OCI-LY7 (cell line): ENCODE measurements around the gene TMEM53. TPM values are rescaled to one million over a fixed set of nuclear protein-coding genes. Genes with fewer than 3 reads are reported as not detected.

Experiments used
- BruUV-seq: library from RNA; stranded (reverse); fragments of 400-500 nt; replicated peaks from 2 replicates; lab custom pipeline; 2021; lab: Mats Ljungman, UMichigan
- CTCF ChIA-PET: fragments of 300-600 bp; sonication (Branson Sonifier 250); formaldehyde crosslinking; loops from one replicate; lab custom pipeline; 2022; ENCODE audit warnings: antibody characterized with exemption; ENCODE audit not compliant: unreplicated experiment; lab: Charles Lee
- POLR2A ChIA-PET: fragments of 300-600 bp; sonication (Branson Sonifier 250); formaldehyde crosslinking; loops from one replicate; lab custom pipeline; 2022; ENCODE audit warnings: antibody characterized with exemption; lab: Charles Lee
- DNase-seq: peaks from one replicate; pipeline ENCODE4 v3.0.0-alpha.2; 2015; ENCODE audit warnings: low spot score
- H2AFZ ChIP-seq: fragments of 200-600 bp; sonication (generic), shearing (Covaris generic); 2 replicates; pipeline ENCODE4 v1.6.1; 2014; ENCODE audit warnings: mild to moderate bottlenecking, antibody characterized with exemption, low read length, moderate library complexity
- H3K27ac ChIP-seq: fragments of 200-600 bp; sonication (generic); 2 replicates; pipeline ENCODE4 v1.5.1; 2014; ENCODE audit warnings: mixed run types, low read depth, mild to moderate bottlenecking, moderate library complexity, low read length, inconsistent platforms; ENCODE audit not compliant: poor library complexity, severe bottlenecking
- H3K36me3 ChIP-seq: fragments of 200-600 bp; sonication (generic); 2 replicates; pipeline ENCODE4 v1.6.1; 2014; ENCODE audit warnings: mild to moderate bottlenecking, antibody characterized with exemption, low read length, moderate library complexity, mixed read lengths; ENCODE audit not compliant: insufficient read depth
- H3K4me1 ChIP-seq: fragments of 200-600 bp; sonication (generic); 2 replicates; pipeline ENCODE4 v1.5.1; 2014; ENCODE audit warnings: mild to moderate bottlenecking, low read length; ENCODE audit not compliant: insufficient read depth, poor library complexity, severe bottlenecking
- H3K4me2 ChIP-seq: fragments of 200-600 bp; sonication (generic); 2 replicates; pipeline ENCODE4 v1.6.1; 2014; ENCODE audit warnings: mild to moderate bottlenecking, low read length
- H3K4me3 ChIP-seq: fragments of 200-600 bp; sonication (generic); 2 replicates; pipeline ENCODE4 v1.5.1; 2014; ENCODE audit warnings: mild to moderate bottlenecking, low read depth, low read length; ENCODE audit not compliant: poor library complexity, severe bottlenecking
- H3K79me2 ChIP-seq: fragments of 200-600 bp; sonication (generic); 2 replicates; pipeline ENCODE4 v1.6.1; 2016; ENCODE audit warnings: low read depth, mild to moderate bottlenecking, low read length, moderate library complexity, mixed read lengths; ENCODE audit not compliant: insufficient read depth
- H3K9me2 ChIP-seq: fragments of 200-600 bp; sonication (generic); 2 replicates; pipeline ENCODE4 v1.6.1; 2016; ENCODE audit warnings: mild to moderate bottlenecking, low read length, mixed read lengths; ENCODE audit not compliant: insufficient read depth
- H3K9me3 ChIP-seq: fragments of 200-600 bp; sonication (generic); 2 replicates; pipeline ENCODE4 v1.6.1; 2014; ENCODE audit warnings: mild to moderate bottlenecking, mixed run types, low read length, mixed read lengths
- H4K20me1 ChIP-seq: fragments of 200-600 bp; sonication (generic); 2 replicates; pipeline ENCODE4 v1.6.1; 2014; ENCODE audit warnings: mild to moderate bottlenecking, antibody characterized with exemption, low read length, moderate library complexity, mixed read lengths; ENCODE audit not compliant: insufficient read depth
- CTCF ChIP-seq: fragments of 200-600 bp; sonication (generic); conservative IDR thresholded peaks from 2 replicates; pipeline ENCODE4 v1.5.1; 2014; ENCODE audit warnings: mild to moderate bottlenecking, antibody characterized with exemption, low read length, moderate library complexity, mixed read lengths
- EZH2phosphoT487 ChIP-seq: fragments of 200-600 bp; sonication (generic); IDR thresholded peaks from 2 replicates; pipeline ENCODE4 v1.6.1; 2018; ENCODE audit warnings: low read depth, borderline replicate concordance, mild to moderate bottlenecking, mixed run types, antibody characterized with exemption, low read length, moderate library complexity, mixed read lengths
- intact Hi-C: fragments of 100-400 bp; cut with micrococcal nuclease; formaldehyde crosslinking; loops from one replicate; pipeline ENCODE4 v1.10.0; 2022; ENCODE audit not compliant: unreplicated experiment
- total RNA-seq, 2 experiments: library from RNA; depleted of rRNA in 1 of 2; stranded (reverse); fragments of >200 nt in 1 of 2; shearing (Covaris generic) in 1 of 2; gene quantifications; 2 replicates each; pipeline ENCODE4 v1.2.3, GENCODE V29; 2014 to 2022

TMEM53 gene
- total RNA-seq, 2 experiments from 2014 or later = 6.6 to 8.1 TPM

GRCh38 chr1:44693900-44694299, 19.6 kb upstream of the TMEM53 start:
- intact Hi-C loops = loop anchor here (2.0 kb wide), 2 partner anchors 19 kb away; partner anchors contain the start of genes ARMH1 and TMEM53
- Histone ChIP-seq H3K4me1 (peaks cover 67% of the 10 kb centered on the region), H3K4me3 (no peak overlapping the region), H4K20me1 (no peaks in the 10 kb centered on the region), H3K9me3 (no peaks in the 10 kb centered on the region; the same call in 1 of the 2 replicates), H3K36me3 (no peaks in the 10 kb centered on the region; the same call in 1 of the 2 replicates), H3K27ac (no peak overlapping the region), H3K4me2 (no peak overlapping the region; the same call in 1 of the 2 replicates), H3K9me2 (no peaks in the 10 kb centered on the region), H2AFZ (peak overlapping the region; percentile 10; the same call in 1 of the 2 replicates), H3K79me2 (no peaks in the 10 kb centered on the region)
- BruUV-seq = no TSS peak
- POLR2A ChIA-PET = interaction anchor here (1.1 to 5.7 kb wide), 4 partner anchors 8 to 28 kb away, joined by 3 to 69 read pairs (median 16); partner anchors contain the start of genes ARMH1 and TMEM53
- CTCF ChIA-PET = no interaction called here
- DNase-seq = no peak
- TF ChIP-seq CTCF (no peak), EZH2phosphoT487 (no peak)

- BruUV-seq = no TSS peak
Measured at GRCh38 chr1:44693159-44693558, 18.9 kb upstream of the TMEM53 start.

More at GRCh38 chr1:44693159-44693558, 18.9 kb upstream of the TMEM53 start:
- Histone ChIP-seq H3K9me3 (no peaks in the 10 kb centered on the region; the same call in 1 of the 2 replicates), H4K20me1 (no peaks in the 10 kb centered on the region), H3K4me2 (no peak overlapping the region), H2AFZ (no peak overlapping the region), H3K4me1 (peaks cover 62% of the 10 kb centered on the region), H3K4me3 (no peak overlapping the region), H3K79me2 (no peaks in the 10 kb centered on the region), H3K9me2 (no peaks in the 10 kb centered on the region), H3K27ac (no peak overlapping the region), H3K36me3 (no peaks in the 10 kb centered on the region; the same call in 1 of the 2 replicates)
- TF ChIP-seq CTCF (no peak), EZH2phosphoT487 (no peak)
- DNase-seq = no peak
- POLR2A ChIA-PET = interaction anchor here (1.5 to 5.7 kb wide), 2 partner anchors 21 to 29 kb away, joined by 3 to 69 read pairs; no protein-coding TSS in a partner anchor
- CTCF ChIA-PET = no interaction called here
- intact Hi-C loops = no loop called here
